Kidney epithelial cell (primary cell): Measurements from ENCODE around the gene ADRA1B. TPM values are rescaled to one million over a fixed set of nuclear protein-coding genes. Genes with fewer than 3 reads are reported as not detected.

Source experiments
- DNase-seq: peaks from one replicate; pipeline ENCODE4 v3.0.0-alpha.2; 2010; ENCODE audit warnings: low read depth
- H3K27me3 ChIP-seq: 2 replicates; pipeline ENCODE4 v1.6.0; 2011; ENCODE audit warnings: low read length; ENCODE audit not compliant: control insufficient read depth, insufficient read depth
- H3K36me3 ChIP-seq: 2 replicates; pipeline ENCODE4 v1.5.1; 2011; ENCODE audit warnings: low read length; ENCODE audit not compliant: control insufficient read depth, insufficient read depth
- H3K4me3 ChIP-seq: 2 replicates; pipeline ENCODE4 v1.5.1; 2011; ENCODE audit warnings: low read depth, mild to moderate bottlenecking, control low read depth, low read length
- CTCF ChIP-seq: IDR thresholded peaks from 2 replicates; pipeline ENCODE4 v1.5.1; 2011; ENCODE audit warnings: mild to moderate bottlenecking, moderate library complexity, low read length, control low read depth, inconsistent platforms; ENCODE audit not compliant: insufficient read depth, poor library complexity, severe bottlenecking
- total RNA-seq: library from RNA; depleted of rRNA; stranded (reverse); fragments of >200 nt; gene quantifications from 2 replicates; pipeline ENCODE4 v1.2.3, GENCODE V29; 2015

ADRA1B gene
- total RNA-seq, 1 donor from 2014 or later, result 2.9 TPM

GRCh38 chr5:159971931-159972461 lies 55.7 kb downstream of the ADRA1B start:
- Histone ChIP-seq H3K4me3 (peak overlapping the region; percentile 21), H3K36me3 (no peaks in the 10 kb centered on the region), H3K27me3 (peaks cover 3% of the 10 kb centered on the region)
- no peak for TF ChIP-seq CTCF
- no peak for DNase-seq

- Histone ChIP-seq H3K27me3 (peaks cover 3% of the 10 kb centered on the region), H3K4me3 (no peak overlapping the region), H3K36me3 (no peaks in the 10 kb centered on the region)
- no peak for DNase-seq
- TF ChIP-seq CTCF, result no peak
Measured at GRCh38 chr5:159972538-159973362, 56.5 kb downstream of the ADRA1B start.

GRCh38 chr5:159975462-159976019 lies 59.3 kb downstream of the ADRA1B start:
- H3K4me3 ChIP-seq, result no peak overlapping the region
- DNase-seq, result peak; percentile 65
- peak; percentile 41 for TF ChIP-seq CTCF
- no peaks in the 10 kb centered on the region for H3K36me3 ChIP-seq
- H3K27me3 ChIP-seq, result peaks cover 3% of the 10 kb centered on the region

GRCh38 chr5:159976921-159977320 lies 60.6 kb downstream of the ADRA1B start:
- Histone ChIP-seq H3K36me3 (no peaks in the 10 kb centered on the region), H3K27me3 (peaks cover 3% of the 10 kb centered on the region), H3K4me3 (no peak overlapping the region)
- no peak for TF ChIP-seq CTCF
- no peak for DNase-seq

- no peaks in the 10 kb centered on the region for H3K27me3 ChIP-seq
- H3K4me3 ChIP-seq, result no peak overlapping the region
- no peaks in the 10 kb centered on the region for H3K36me3 ChIP-seq
- TF ChIP-seq CTCF, result no peak
- no peak for DNase-seq
Measured at GRCh38 chr5:159978358-159978757, 62.1 kb downstream of the ADRA1B start.
